Trophoblast cell (in vitro differentiated cells and primary cell): ENCODE results near the gene USP34.

Experiments used
- DNase-seq, 2 donors: peaks; one replicate each; pipeline ENCODE4 v3.0.0-alpha.2; 2016
- H2AFZ ChIP-seq: 2 replicates; pipeline ENCODE4 v1.6.1; 2013; ENCODE audit warnings: low read length, moderate library complexity, mild to moderate bottlenecking; ENCODE audit not compliant: insufficient read depth, poor library complexity
- H2AK5ac ChIP-seq: 2 replicates; pipeline ENCODE4 v1.6.1; 2013; ENCODE audit warnings: mild to moderate bottlenecking, low read length
- H2BK120ac ChIP-seq: 2 replicates; pipeline ENCODE4 v1.6.1; 2013; ENCODE audit warnings: low read length, mild to moderate bottlenecking, moderate library complexity; ENCODE audit not compliant: insufficient read depth, poor library complexity
- H2BK12ac ChIP-seq: 2 replicates; pipeline ENCODE4 v1.6.1; 2013; ENCODE audit warnings: mild to moderate bottlenecking, low read length, moderate library complexity
- H2BK5ac ChIP-seq: 2 replicates; pipeline ENCODE4 v1.6.1; 2013; ENCODE audit warnings: low read length, low read depth, moderate library complexity, mild to moderate bottlenecking; ENCODE audit not compliant: poor library complexity
- H3K14ac ChIP-seq: 2 replicates; pipeline ENCODE4 v1.6.1; 2013; ENCODE audit warnings: mild to moderate bottlenecking, low read length
- H3K18ac ChIP-seq: 2 replicates; pipeline ENCODE4 v1.6.1; 2013; ENCODE audit warnings: mild to moderate bottlenecking, low read length
- H3K23ac ChIP-seq: 2 replicates; pipeline ENCODE4 v1.6.1; 2013; ENCODE audit warnings: low read length
- H3K27ac ChIP-seq: 2 replicates; pipeline ENCODE4 v1.5.1; 2013; ENCODE audit warnings: low read depth, mild to moderate bottlenecking, inconsistent platforms, low read length, moderate library complexity
- H3K27me3 ChIP-seq: 2 replicates; pipeline ENCODE4 v1.6.1; 2013; ENCODE audit warnings: inconsistent platforms, mild to moderate bottlenecking, low read length, moderate library complexity; ENCODE audit not compliant: insufficient read depth
- H3K36me3 ChIP-seq, 2 experiments: 1 replicate in 1 of 2; 2 replicates in 1 of 2; pipeline ENCODE4 v1.6.1; 2013; ENCODE audit warnings: low read length in 2 of 2, mild to moderate bottlenecking in 2 of 2, moderate library complexity in 1 of 2; ENCODE audit not compliant: insufficient read depth in 2 of 2, control insufficient read depth in 1 of 2
- H3K4ac ChIP-seq: 2 replicates; pipeline ENCODE4 v1.6.1; 2013; ENCODE audit warnings: low read depth, mild to moderate bottlenecking, low read length, moderate library complexity
- H3K4me1 ChIP-seq, 2 experiments: 1 replicate in 1 of 2; 2 replicates in 1 of 2; pipeline ENCODE4 v1.6.1; 2013; ENCODE audit warnings: low read length in 2 of 2, mild to moderate bottlenecking in 2 of 2, moderate library complexity in 1 of 2; ENCODE audit not compliant: insufficient read depth in 2 of 2, control insufficient read depth in 1 of 2
- H3K4me2 ChIP-seq: 2 replicates; pipeline ENCODE4 v1.6.1; 2013; ENCODE audit warnings: inconsistent platforms, mild to moderate bottlenecking, low read length, moderate library complexity
- H3K4me3 ChIP-seq: 2 replicates; pipeline ENCODE4 v1.5.1; 2013; ENCODE audit warnings: mild to moderate bottlenecking, low read depth, low read length, inconsistent platforms
- H3K79me1 ChIP-seq: one replicate; pipeline ENCODE4 v1.6.1; 2013; ENCODE audit warnings: low read length
- H3K79me2 ChIP-seq: 2 replicates; pipeline ENCODE4 v1.6.1; 2013; ENCODE audit warnings: low read length, mild to moderate bottlenecking; ENCODE audit not compliant: control insufficient read depth, insufficient read depth, poor library complexity
- H3K9ac ChIP-seq: 2 replicates; pipeline ENCODE4 v1.6.1; 2013; ENCODE audit warnings: mild to moderate bottlenecking, low read length
- H3K9me3 ChIP-seq: 2 replicates; pipeline ENCODE4 v1.6.1; 2013; ENCODE audit warnings: low read depth, mild to moderate bottlenecking, control low read depth, inconsistent platforms, low read length; ENCODE audit not compliant: insufficient read depth
- H4K12ac ChIP-seq: 2 replicates; pipeline ENCODE4 v1.6.1; 2013; ENCODE audit warnings: low read depth, mild to moderate bottlenecking, low read length, moderate library complexity
- H4K8ac ChIP-seq: 2 replicates; pipeline ENCODE4 v1.6.1; 2013; ENCODE audit warnings: low read depth, mild to moderate bottlenecking, low read length, moderate library complexity
- H4K91ac ChIP-seq: one replicate; pipeline ENCODE4 v1.6.1; 2013; ENCODE audit warnings: low read depth, mild to moderate bottlenecking, low read length, moderate library complexity
- WGBS: extraction: QIAGEN DNeasy Blood & Tissue Kit; methylation state at CpG from one replicate; pipeline ENCODE4 v1.1.7; 2013; ENCODE audit warnings: missing lambda C conversion rate; ENCODE audit not compliant: insufficient read length, insufficient coverage; ENCODE audit errors: extremely low coverage; 5-methylcytosine and 5-hydroxymethylcytosine counted together

Gene USP34

GRCh38 chr2:61328707-61329251, 142.1 kb downstream of the USP34 start:
- no peak overlapping the region for H3K14ac ChIP-seq
- no peak overlapping the region for H3K4me3 ChIP-seq
- no peak overlapping the region for H3K27ac ChIP-seq
- H2BK12ac ChIP-seq, result no peak overlapping the region
- no peak overlapping the region for H4K8ac ChIP-seq
- no peaks in the 10 kb centered on the region for H3K79me2 ChIP-seq
- no peak for DNase-seq
- no peak overlapping the region for H4K12ac ChIP-seq
- no peak overlapping the region for H3K4me2 ChIP-seq
- H2BK5ac ChIP-seq, result no peak overlapping the region
- H2AFZ ChIP-seq, result no peak overlapping the region
- H3K18ac ChIP-seq, result no peak overlapping the region
- no peaks in the 10 kb centered on the region for H3K9me3 ChIP-seq
- H3K4me1 ChIP-seq, result no peaks in the 10 kb centered on the region
- whole genome bisulfite sequencing, result no CpG with 5 or more reads among the region's 11 CpGs
- H3K23ac ChIP-seq, result no peak overlapping the region
- no peak overlapping the region for H2BK120ac ChIP-seq
- H4K91ac ChIP-seq, result no peak overlapping the region
- no peak overlapping the region for H2AK5ac ChIP-seq
- H3K9ac ChIP-seq, result no peak overlapping the region
- no peaks in the 10 kb centered on the region for H3K27me3 ChIP-seq
- no peak overlapping the region for H3K4ac ChIP-seq
- H3K79me1 ChIP-seq, result no peaks in the 10 kb centered on the region
- peaks cover 8 to 12% of the 10 kb centered on the region in 2 experiments for H3K36me3 ChIP-seq

- Histone ChIP-seq H3K9ac (no peak overlapping the region), H2AFZ (no peak overlapping the region), H4K8ac (no peak overlapping the region), H3K4ac (no peak overlapping the region), H2BK120ac (no peak overlapping the region), H4K12ac (no peak overlapping the region), H3K18ac (no peak overlapping the region), H3K36me3 (peaks cover 10 to 12% of the 10 kb centered on the region in 2 experiments), H4K91ac (no peak overlapping the region), H2BK12ac (no peak overlapping the region), H3K4me2 (no peak overlapping the region), H3K23ac (no peak overlapping the region), H3K27me3 (no peaks in the 10 kb centered on the region), H3K27ac (no peak overlapping the region), H3K9me3 (no peaks in the 10 kb centered on the region), H3K79me2 (no peaks in the 10 kb centered on the region), H3K79me1 (no peaks in the 10 kb centered on the region), H3K4me1 (no peaks in the 10 kb centered on the region), H2AK5ac (no peak overlapping the region), H2BK5ac (no peak overlapping the region), H3K14ac (no peak overlapping the region), H3K4me3 (no peak overlapping the region)
- no peak for DNase-seq
- WGBS, result no CpG with 5 or more reads among the region's 3 CpGs
Measured at GRCh38 chr2:61327173-61327572, 143.7 kb downstream of the USP34 start.

- no peak overlapping the region for H4K8ac ChIP-seq
- no peak overlapping the region for H4K12ac ChIP-seq
- H2AK5ac ChIP-seq, result no peak overlapping the region
- H4K91ac ChIP-seq, result no peak overlapping the region
- no peak overlapping the region for H2BK5ac ChIP-seq
- no peak overlapping the region for H2BK120ac ChIP-seq
- no peaks in the 10 kb centered on the region for H3K4me1 ChIP-seq
- H2AFZ ChIP-seq, result no peak overlapping the region
- no peak overlapping the region for H3K14ac ChIP-seq
- H3K4me2 ChIP-seq, result no peak overlapping the region
- no peak overlapping the region for H3K9ac ChIP-seq
- no peaks in the 10 kb centered on the region for H3K79me1 ChIP-seq
- H3K18ac ChIP-seq, result no peak overlapping the region
- WGBS, result no CpG with 5 or more reads among the region's 3 CpGs
- no peaks in the 10 kb centered on the region for H3K27me3 ChIP-seq
- peaks cover 10 to 12% of the 10 kb centered on the region in 2 experiments for H3K36me3 ChIP-seq
- no peak overlapping the region for H3K23ac ChIP-seq
- no peak overlapping the region for H3K27ac ChIP-seq
- DNase-seq, result no peak
- H3K4ac ChIP-seq, result no peak overlapping the region
- H3K4me3 ChIP-seq, result no peak overlapping the region
- H3K9me3 ChIP-seq, result no peaks in the 10 kb centered on the region
- H3K79me2 ChIP-seq, result no peaks in the 10 kb centered on the region
- no peak overlapping the region for H2BK12ac ChIP-seq
Measured at GRCh38 chr2:61326423-61326822, 144.5 kb downstream of the USP34 start.

GRCh38 chr2:61320181-61320580, 150.7 kb downstream of the USP34 start:
- no CpG with 5 or more reads among the region's 3 CpGs for WGBS

More at GRCh38 chr2:61320181-61320580, 150.7 kb downstream of the USP34 start:
- no peak overlapping the region for H4K12ac ChIP-seq
- H2AK5ac ChIP-seq, result no peak overlapping the region
- no peaks in the 10 kb centered on the region for H3K4me1 ChIP-seq
- H3K9me3 ChIP-seq, result no peaks in the 10 kb centered on the region
- H3K9ac ChIP-seq, result no peak overlapping the region
- no peak overlapping the region for H2BK120ac ChIP-seq
- no peak overlapping the region for H3K4me3 ChIP-seq
- no peak overlapping the region for H3K4me2 ChIP-seq
- peaks cover 12 to 14% of the 10 kb centered on the region in 2 experiments for H3K36me3 ChIP-seq
- no peak overlapping the region for H2BK5ac ChIP-seq
- no peak overlapping the region for H3K4ac ChIP-seq
- H3K18ac ChIP-seq, result no peak overlapping the region
- H2BK12ac ChIP-seq, result no peak overlapping the region
- no peaks in the 10 kb centered on the region for H3K27me3 ChIP-seq
- no peaks in the 10 kb centered on the region for H3K79me2 ChIP-seq
- H2AFZ ChIP-seq, result no peak overlapping the region
- H4K8ac ChIP-seq, result no peak overlapping the region
- no peaks in the 10 kb centered on the region for H3K79me1 ChIP-seq
- peak; percentile 64 to 84 for DNase-seq
- no peak overlapping the region for H3K23ac ChIP-seq
- no peak overlapping the region for H4K91ac ChIP-seq
- no peak overlapping the region for H3K27ac ChIP-seq
- no peak overlapping the region for H3K14ac ChIP-seq
